GM04504 (cell line): ENCODE results near the gene RRP36.
"Not testable (repeated sequence)": the region's sequence is repeated elsewhere in the genome, so short reads cannot be mapped to it uniquely, and the experiment has no call there.

Experiments used
- DNase-seq: peaks from one replicate; pipeline ENCODE4 v3.0.0-alpha.2; 2012; ENCODE audit warnings: low read depth

The RRP36 gene

GRCh38 chr6:43021270-43022047, at the start of gene RRP36:
RRP36 (plus strand) TSS chr6:43021623; CDS start chr6:43021655, 32 bp downstream.
- no peak for DNase-seq

- DNase-seq = no peak
Measured at GRCh38 chr6:42971746-42972327, 49.6 kb upstream of the RRP36 start.

- no peak for DNase-seq
Measured at GRCh38 chr6:42973926-42974325, 47.5 kb upstream of the RRP36 start.

- no peak for DNase-seq
Measured at GRCh38 chr6:42974919-42975505, 46.4 kb upstream of the RRP36 start.

GRCh38 chr6:42978487-42978838, 43.0 kb upstream of the RRP36 start:
- no peak for DNase-seq

- DNase-seq = peak; percentile 58
Measured at GRCh38 chr6:42978839-42979522, 42.4 kb upstream of the RRP36 start, which contains the start of gene PEX6. PEX6 (minus strand) TSS chr6:42979181; CDS start chr6:42979150, 31 bp downstream.

- no peak for DNase-seq
Measured at GRCh38 chr6:42979523-42980177, 41.8 kb upstream of the RRP36 start.

GRCh38 chr6:42981836-42982235, 39.6 kb upstream of the RRP36 start:
- no peak for DNase-seq

GRCh38 chr6:42984001-42984923, 37.2 kb upstream of the RRP36 start, which contains the start of gene PPP2R5D:
PPP2R5D (plus strand) TSS chr6:42984570; CDS start chr6:42984678, 108 bp downstream.
- DNase-seq = peak; percentile 98

- no peak for DNase-seq
Measured at GRCh38 chr6:42984924-42985475, 36.4 kb upstream of the RRP36 start.

GRCh38 chr6:42987533-42988451, 33.6 kb upstream of the RRP36 start:
- DNase-seq = no peak

- DNase-seq = no peak
Measured at GRCh38 chr6:42988486-42989020, 32.9 kb upstream of the RRP36 start.

- DNase-seq = no peak
Measured at GRCh38 chr6:42989923-42990322, 31.5 kb upstream of the RRP36 start.

- no peak for DNase-seq
Measured at GRCh38 chr6:42993445-42993844, 28.0 kb upstream of the RRP36 start.

- DNase-seq = no peak
Measured at GRCh38 chr6:42996513-42996912, 24.9 kb upstream of the RRP36 start.

GRCh38 chr6:42998205-42998604, 23.2 kb upstream of the RRP36 start:
- DNase-seq = not testable (repeated sequence)

GRCh38 chr6:43001843-43002242, 19.6 kb upstream of the RRP36 start:
- no peak for DNase-seq

GRCh38 chr6:43005844-43006243, 15.6 kb upstream of the RRP36 start:
- no peak for DNase-seq

- DNase-seq = no peak
Measured at GRCh38 chr6:43006251-43006650, 15.2 kb upstream of the RRP36 start.
